IMR-90 (cell line): ENCODE results near the gene SGCA. TPM values are rescaled to one million over a fixed set of nuclear protein-coding genes. Genes with fewer than 3 reads are reported as not detected.

Experiments used
- ATAC-seq: fragments of 200-7000 bp; cut with Tn5 transposase; 2 replicates; pipeline ENCODE4 v1.9.1; 2020; ENCODE audit warnings: low read depth, mild to moderate bottlenecking, moderate library complexity
- BruUV-seq: library from RNA; stranded (reverse); fragments of 400-500 nt; replicated peaks from 2 replicates; lab custom pipeline; 2021; lab: Mats Ljungman, UMichigan
- CTCF ChIA-PET: fragments of 300-600 bp; formaldehyde crosslinking; extraction: SDS; loops from one replicate; lab custom pipeline; 2021; ENCODE audit warnings: antibody characterized with exemption; lab: Yijun Ruan, JAX
- POLR2A ChIA-PET: fragments of 300-600 bp; sonication (Branson Sonifier 250); formaldehyde crosslinking; loops from one replicate; lab custom pipeline; 2022; ENCODE audit warnings: antibody characterized with exemption; ENCODE audit not compliant: unreplicated experiment; lab: Charles Lee
- DNase-seq: peaks from one replicate; pipeline ENCODE4 v3.0.0; 2013
- H2AFZ ChIP-seq: replicated peaks from 2 replicates; pipeline ENCODE3; 2013; ENCODE audit warnings: low read length, mild to moderate bottlenecking; ENCODE audit not compliant: poor library complexity
- H2AK5ac ChIP-seq: 2 replicates; pipeline ENCODE4 v1.6.1; 2013; ENCODE audit warnings: low read depth, low read length, inconsistent platforms
- H2AK9ac ChIP-seq: replicated peaks from 2 replicates; pipeline ENCODE3; 2013; ENCODE audit warnings: mild to moderate bottlenecking, low read depth, low read length, moderate library complexity; ENCODE audit not compliant: poor library complexity
- H2BK120ac ChIP-seq: 2 replicates; pipeline ENCODE4 v1.6.1; 2013; ENCODE audit warnings: low read depth, low read length, inconsistent platforms
- H2BK15ac ChIP-seq: 3 replicates; pipeline ENCODE4 v1.6.1; 2013; ENCODE audit warnings: low read depth, low read length, inconsistent platforms
- H2BK20ac ChIP-seq: 2 replicates; pipeline ENCODE4 v1.6.1; 2013; ENCODE audit warnings: low read depth, mild to moderate bottlenecking, inconsistent platforms, low read length, moderate library complexity
- H2BK5ac ChIP-seq: 2 replicates; pipeline ENCODE4 v1.6.1; 2013; ENCODE audit warnings: mild to moderate bottlenecking, low read depth, low read length, inconsistent platforms; ENCODE audit not compliant: poor library complexity, severe bottlenecking
- H3K14ac ChIP-seq: replicated peaks from 2 replicates; pipeline ENCODE4 v1.6.1; 2013; ENCODE audit warnings: low read depth, low read length, inconsistent platforms
- H3K18ac ChIP-seq: 2 replicates; pipeline ENCODE4 v1.6.1; 2013; ENCODE audit warnings: low read depth, low read length, control low read depth
- H3K23ac ChIP-seq: 2 replicates; pipeline ENCODE4 v1.6.1; 2013; ENCODE audit warnings: low read depth, low read length, inconsistent platforms
- H3K27ac ChIP-seq: 2 replicates; pipeline ENCODE4 v1.5.1; 2013; ENCODE audit warnings: mild to moderate bottlenecking, control low read depth, low read length; ENCODE audit not compliant: insufficient read depth
- H3K27me3 ChIP-seq: 2 replicates; pipeline ENCODE4 v1.6.1; 2013; ENCODE audit warnings: low read length; ENCODE audit not compliant: control insufficient read depth, insufficient read depth
- H3K36me3 ChIP-seq: 2 replicates; pipeline ENCODE4 v1.6.1; 2013; ENCODE audit warnings: low read length, mixed read lengths; ENCODE audit not compliant: control insufficient read depth, insufficient read depth
- H3K4ac ChIP-seq: 2 replicates; pipeline ENCODE4 v1.6.1; 2013; ENCODE audit warnings: low read depth, low read length, inconsistent platforms
- H3K4me1 ChIP-seq: 2 replicates; pipeline ENCODE4 v1.6.1; 2013; ENCODE audit warnings: low read length, mixed read lengths; ENCODE audit not compliant: control insufficient read depth, insufficient read depth
- H3K4me2 ChIP-seq: 2 replicates; pipeline ENCODE4 v1.6.1; 2013; ENCODE audit warnings: low read depth, mild to moderate bottlenecking, control low read depth, low read length, moderate library complexity
- H3K4me3 ChIP-seq: 2 replicates; pipeline ENCODE4 v1.5.1; 2013; ENCODE audit warnings: low read depth, mild to moderate bottlenecking, control low read depth, low read length, moderate library complexity; ENCODE audit not compliant: insufficient read depth
- H3K56ac ChIP-seq: 2 replicates; pipeline ENCODE4 v1.6.1; 2013; ENCODE audit warnings: low read length, inconsistent platforms; ENCODE audit not compliant: insufficient read depth; ENCODE audit errors: extremely low read depth
- H3K79me1 ChIP-seq, 2 experiments: 2 replicates each; pipeline ENCODE4 v1.6.1; 2013; ENCODE audit warnings: low read length in 2 of 2, inconsistent platforms in 1 of 2, low read depth in 1 of 2
- H3K9ac ChIP-seq: 2 replicates; pipeline ENCODE4 v1.6.1; 2013; ENCODE audit warnings: low read depth, low read length, control low read depth
- H3K9me1 ChIP-seq: 2 replicates; pipeline ENCODE4 v1.6.1; 2013; ENCODE audit warnings: low read length, inconsistent platforms; ENCODE audit not compliant: insufficient read depth
- H3K9me3 ChIP-seq: 2 replicates; pipeline ENCODE4 v1.6.1; 2013; ENCODE audit warnings: low read length; ENCODE audit not compliant: control insufficient read depth, insufficient read depth
- H4K20me1 ChIP-seq: 2 replicates; pipeline ENCODE4 v1.6.1; 2013; ENCODE audit warnings: low read length, inconsistent platforms; ENCODE audit not compliant: insufficient read depth
- H4K5ac ChIP-seq: 2 replicates; pipeline ENCODE4 v1.6.1; 2013; ENCODE audit warnings: mild to moderate bottlenecking, low read depth, low read length, control low read depth
- H4K8ac ChIP-seq, 2 experiments: 2 replicates each; pipeline ENCODE4 v1.6.1; 2013; ENCODE audit warnings: low read depth in 2 of 2, low read length in 2 of 2, control low read depth in 1 of 2, inconsistent platforms in 1 of 2
- H4K91ac ChIP-seq: 2 replicates; pipeline ENCODE4 v1.6.1; 2013; ENCODE audit warnings: low read depth, low read length, inconsistent platforms; ENCODE audit not compliant: insufficient read depth
- BHLHE40 ChIP-seq: fragments of 150-350 bp; IDR thresholded peaks from 2 replicates; pipeline ENCODE4 v1.6.1; 2016; ENCODE audit warnings: mild to moderate bottlenecking, low read depth, low read length
- NFE2L2 ChIP-seq: fragments of 150-350 bp; IDR thresholded peaks from 2 replicates; pipeline ENCODE4 v1.6.1; 2016; ENCODE audit warnings: low read depth, mild to moderate bottlenecking, low read length
- POLR2A ChIP-seq: IDR thresholded peaks from 2 replicates; pipeline ENCODE4 v1.6.1; 2012; ENCODE audit warnings: mild to moderate bottlenecking, low read depth, low read length
- RAD21 ChIP-seq: IDR thresholded peaks from 2 replicates; pipeline ENCODE4 v1.6.1; 2012; ENCODE audit warnings: low read length, improper control_type of control experiment
- RFX5 ChIP-seq: IDR thresholded peaks from 2 replicates; pipeline ENCODE4 v1.8.0; 2012; ENCODE audit warnings: low read depth, mild to moderate bottlenecking, low read length, moderate library complexity
- SMC3 ChIP-seq: fragments of 150-350 bp; IDR thresholded peaks from 2 replicates; pipeline ENCODE4 v1.6.1; 2016; ENCODE audit warnings: low read depth, mild to moderate bottlenecking, antibody characterized with exemption, low read length, moderate library complexity
- USF2 ChIP-seq: fragments of 150-350 bp; IDR thresholded peaks from 2 replicates; pipeline ENCODE4 v1.6.1; 2017; ENCODE audit warnings: mild to moderate bottlenecking, antibody characterized with exemption, low read length, low read depth
- WGBS, 2 experiments: methylation state at CpG; one replicate each; pipeline versions ENCODE4 v1.1.5 to v1.1.7; 2013; ENCODE audit warnings: missing lambda C conversion rate in 2 of 2; ENCODE audit not compliant: insufficient read length in 1 of 2; ENCODE audit errors: extremely low coverage in 2 of 2; 5-methylcytosine and 5-hydroxymethylcytosine counted together
- dilution Hi-C: fragments of 300-500 bp; cut with HindIII; formaldehyde crosslinking; loops from one replicate; pipeline ENCODE4 v1.14.3; 2018; ENCODE audit warnings: low sequenced_read_pairs; ENCODE audit not compliant: unreplicated experiment
- in situ Hi-C: fragments of 300-500 bp; cut with MboI; formaldehyde crosslinking; loops from 3 replicates; pipeline ENCODE4 v1.14.3; 2019; ENCODE audit warnings: low sequenced_read_pairs, inconsistent platforms, mixed read lengths
- intact Hi-C: fragments of 100-400 bp; cut with micrococcal nuclease; formaldehyde crosslinking; loops from 2 replicates; pipeline ENCODE4 v1.10.0; 2022
- polyA plus RNA-seq, 3 experiments: library from polyadenylated mRNA; depleted of rRNA; stranded (reverse); fragments of >200 nt; gene quantifications; 2 replicates each; pipeline ENCODE4 v1.2.3, GENCODE V29; 2012; ENCODE audit warnings: low replicate concordance in 1 of 3
- total RNA-seq: library from RNA; depleted of rRNA; stranded (reverse); fragments of >200 nt; gene quantifications from 2 replicates; pipeline ENCODE4 v1.2.3, GENCODE V29; 2012

The SGCA gene
- total and polyA plus RNA-seq, 2 of the 4 experiments (the other 2 are of a cell fraction) = 0.19 TPM; not detected in 1

- Histone ChIP-seq H2AFZ (peak overlapping the region; percentile 33), H4K20me1 (peaks cover 75% of the 10 kb centered on the region), H3K4me2 (peak overlapping the region; percentile 96), H3K79me1 (peaks cover 9 to 74% of the 10 kb centered on the region in 2 experiments), H2AK9ac (peak overlapping the region; percentile 80), H3K27ac (no peak overlapping the region), H3K56ac (no peak overlapping the region), H4K8ac (no peak overlapping the region), H2BK5ac (no peak overlapping the region), H2BK120ac (no peak overlapping the region), H2AK5ac (peak overlapping the region; percentile 50; the same call in 1 of the 2 replicates), H3K9ac (peak overlapping the region; percentile 20; the same call in 1 of the 2 replicates), H3K4me3 (peak overlapping the region; percentile 86; the same call in 1 of the 2 replicates), H3K14ac (peak overlapping the region; percentile 65), H2BK15ac (no peak overlapping the region), H3K9me3 (no peaks in the 10 kb centered on the region), H3K4me1 (peaks cover 22% of the 10 kb centered on the region), H3K23ac (peak overlapping the region; percentile 69), H3K36me3 (peaks cover 38% of the 10 kb centered on the region), H3K27me3 (no peaks in the 10 kb centered on the region), H3K18ac (no peak overlapping the region), H4K5ac (no peak overlapping the region), H3K4ac (peak overlapping the region; percentile 52), H4K91ac (no peak overlapping the region), H3K9me1 (peaks cover 2% of the 10 kb centered on the region; the same call in 1 of the 2 replicates), H2BK20ac (no peak overlapping the region)
- CTCF ChIA-PET = interaction anchor here (1.3 kb wide), 1 partner anchor 15 kb away, joined by 6 read pairs; no protein-coding TSS in a partner anchor
- BruUV-seq = no TSS peak
- intact Hi-C loops (no loop called here), dilution Hi-C loops (no loop called here), in situ Hi-C loops (no loop called here)
- DNase-seq = no peak
- POLR2A ChIA-PET = no interaction called here
- TF ChIP-seq BHLHE40 (no peak), NFE2L2 (no peak), RFX5 (no peak), SMC3 (no peak), POLR2A (no peak), USF2 (no peak), RAD21 (no peak)
- ATAC-seq = no peak
- 87% methylated on average over 2 of the region's 10 CpGs; no CpG with 5 or more reads in 1 of the 2 experiments for WGBS, 2 experiments
Observed at GRCh38 chr17:50146230-50146926, 19.4 kb upstream of the SGCA start.
